Measurements from ENCODE around the gene KIAA0040. TPM values are rescaled to one million over a fixed set of nuclear protein-coding genes. Genes with fewer than 3 reads are reported as not detected.

Gene KIAA0040
- total and polyA plus RNA-seq, 10 of the 15 experiments (the other 5 are each of a cell fraction or from before 2014, with no cell fraction given), result 7.6 to 47.7 (median 23.5) TPM

GRCh38 chr1:175209493-175209921, 16.9 kb upstream of the KIAA0040 start (continued):
- TF ChIP-seq JUNB (IDR thresholded peaks at IDR 0.05) (0 out of 2 replicates have a peak, but pooled peaks have one; percentile 6), CBX3 (IDR thresholded peaks at IDR 0.05; ENCODE audit: borderline replicate concordance, low read depth) (no peak), CREM (IDR thresholded peaks at IDR 0.05; ENCODE audit: low read depth) (no peak), DPF2 (IDR thresholded peaks at IDR 0.05) (0 out of 2 replicates have a peak, but pooled peaks have one; percentile 19), MEF2B (IDR thresholded peaks at IDR 0.05; ENCODE audit: partially characterized antibody, poor library complexity, severe bottlenecking) (peak; percentile 64), E4F1 (IDR thresholded peaks at IDR 0.05; ENCODE audit: borderline replicate concordance, partially characterized antibody) (no peak), BHLHE40 (IDR thresholded peaks at IDR 0.05; ENCODE audit: borderline replicate concordance in 1 of 2, low read depth in 2 of 2, low read length in 1 of 2) (no peak), ELK1 (IDR thresholded peaks at IDR 0.05; ENCODE audit: low read depth, low read length) (no peak), ZZZ3 (IDR thresholded peaks at IDR 0.05; ENCODE audit: control insufficient read depth, insufficient read length, low read depth) (no peak), RAD21 (IDR thresholded peaks at IDR 0.05; ENCODE audit: insufficient read depth, low read depth, low read length) (no peak), CUX1 (IDR thresholded peaks at IDR 0.05; ENCODE audit: insufficient replicate concordance, low read depth, low read length) (no peak), ESRRA (IDR thresholded peaks at IDR 0.05; ENCODE audit: low read length) (peak; percentile 95; the same call in 1 of the 2 replicates), GABPA (IDR thresholded peaks at IDR 0.05; ENCODE audit: low read depth) (no peak), YBX1 (IDR thresholded peaks at IDR 0.05) (no peak), TAF1 (IDR thresholded peaks at IDR 0.05; ENCODE audit: borderline replicate concordance, low read depth, low read length) (no peak), POU2F2 (IDR thresholded peaks at IDR 0.05; ENCODE audit: borderline replicate concordance, low read depth, low read length) (no peak), HDAC6 (IDR thresholded peaks at IDR 0.05; ENCODE audit: unreplicated experiment) (no peak), NBN (IDR thresholded peaks at IDR 0.05) (no peak), MEF2A (IDR thresholded peaks at IDR 0.05; ENCODE audit: insufficient read depth, low read depth, low read length) (peak; percentile 62; the same call in 1 of the 2 replicates)
